Measurements from ENCODE around the gene EXT2.
A peak's percentile ranks its signal among the peaks of the same experiment; 100 is the strongest.

Gene EXT2

DNA sequence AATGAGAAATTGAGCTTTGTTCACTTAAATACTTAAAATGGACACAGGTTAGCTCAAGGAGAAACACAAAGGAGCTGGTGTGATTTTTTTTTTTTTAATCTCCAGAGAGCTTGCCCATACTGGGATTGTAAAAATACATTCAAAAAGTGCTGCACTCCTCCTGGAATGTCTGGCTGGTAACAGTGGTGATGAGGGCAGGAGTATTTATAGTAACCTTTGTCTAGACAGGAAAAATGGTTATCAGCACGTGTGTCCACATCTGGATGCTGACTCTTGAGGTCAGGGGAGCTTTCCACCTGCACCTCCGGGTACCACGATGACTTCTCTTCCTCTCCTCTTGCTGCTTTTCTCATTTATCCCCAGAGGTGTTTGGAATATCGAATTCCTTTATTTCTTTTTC lies 30.1 kb downstream of the EXT2 start:
- Histone ChIP-seq H3K9ac (ENCODE audit: low read length in 5 of 5) (no peak overlapping the region), H3K9me3 (ENCODE audit: control insufficient read depth in 5 of 5, low read length in 5 of 5) (no peaks in the 10 kb centered on the region), H3K4me3 (ENCODE audit: low read depth in 1 of 5, low read length in 5 of 5) (no peak overlapping the region), H3K4me1 (ENCODE audit: control insufficient read depth in 5 of 5, insufficient read depth in 5 of 5, low read length in 5 of 5) (no peaks in the 10 kb centered on the region), H3K36me3 (ENCODE audit: control insufficient read depth in 5 of 5, insufficient read depth in 5 of 5, low read length in 5 of 5) (peaks cover 37 to 70% (median 63%) of the 10 kb centered on the region in 5 donors), H3K27ac (ENCODE audit: low read depth, low read length) (no peak overlapping the region), H3K27me3 (ENCODE audit: control insufficient read depth in 5 of 5, insufficient read depth in 4 of 5, low read length in 5 of 5) (no peaks in the 10 kb centered on the region)

DNA sequence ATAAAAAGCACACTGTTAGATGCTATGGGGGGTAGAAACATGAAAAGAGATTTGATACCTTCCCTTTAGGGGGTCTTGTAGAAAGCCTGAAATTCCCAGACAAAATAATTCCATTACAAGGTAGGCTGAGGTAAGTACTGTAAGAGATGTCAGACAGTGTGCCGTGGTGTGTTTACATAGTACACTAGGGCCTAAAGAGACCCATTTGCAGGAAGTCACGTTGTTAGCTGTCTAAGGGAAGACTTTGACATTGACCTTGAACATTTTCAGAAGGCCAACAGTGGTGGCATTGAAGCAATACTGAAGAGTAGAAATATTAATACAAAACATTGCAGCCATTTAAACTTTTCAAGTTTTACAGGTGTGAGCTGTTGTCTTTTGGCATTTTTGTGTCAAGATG lies 30.8 kb downstream of the EXT2 start:
- peaks cover 41 to 78% (median 67%) of the 10 kb centered on the region in 5 donors for H3K36me3 ChIP-seq (ENCODE audit: control insufficient read depth in 5 of 5, insufficient read depth in 5 of 5, low read length in 5 of 5)
- no peaks in the 10 kb centered on the region for H3K4me1 ChIP-seq (ENCODE audit: control insufficient read depth in 5 of 5, insufficient read depth in 5 of 5, low read length in 5 of 5)
- no peak overlapping the region for H3K9ac ChIP-seq (ENCODE audit: low read length in 5 of 5)
- H3K9me3 ChIP-seq (ENCODE audit: control insufficient read depth in 5 of 5, low read length in 5 of 5), result no peaks in the 10 kb centered on the region
- H3K4me3 ChIP-seq (ENCODE audit: low read depth in 1 of 5, low read length in 5 of 5), result no peak overlapping the region
- H3K27me3 ChIP-seq (ENCODE audit: control insufficient read depth in 5 of 5, insufficient read depth in 4 of 5, low read length in 5 of 5), result no peaks in the 10 kb centered on the region
- H3K27ac ChIP-seq (ENCODE audit: low read depth, low read length), result no peak overlapping the region

DNA sequence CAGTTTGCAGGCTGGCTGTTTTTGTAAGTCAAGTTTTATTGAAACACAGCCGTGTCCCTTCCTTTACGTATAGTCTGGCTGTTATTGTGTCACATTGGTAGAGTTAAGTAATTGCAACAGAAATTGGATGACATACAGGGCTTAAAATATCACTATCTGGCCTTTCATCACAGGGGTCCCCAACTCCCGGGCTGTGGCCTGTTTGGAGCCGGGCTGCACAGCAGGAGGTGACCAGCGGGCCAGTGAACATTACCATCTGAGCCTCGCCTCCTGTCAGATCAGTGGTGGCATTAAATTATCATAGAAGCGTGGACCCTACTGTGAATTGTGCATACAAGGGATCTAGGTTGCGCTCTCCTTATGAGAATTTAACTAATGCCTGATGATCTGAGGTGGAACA lies 31.7 kb downstream of the EXT2 start:
- Histone ChIP-seq H3K4me3 (ENCODE audit: low read depth in 1 of 5, low read length in 5 of 5) (no peak overlapping the region), H3K9me3 (ENCODE audit: control insufficient read depth in 5 of 5, low read length in 5 of 5) (no peaks in the 10 kb centered on the region), H3K9ac (ENCODE audit: low read length in 5 of 5) (no peak overlapping the region), H3K36me3 (ENCODE audit: control insufficient read depth in 5 of 5, insufficient read depth in 5 of 5, low read length in 5 of 5) (peaks cover 41 to 75% (median 69%) of the 10 kb centered on the region in 5 donors), H3K27me3 (ENCODE audit: control insufficient read depth in 5 of 5, insufficient read depth in 4 of 5, low read length in 5 of 5) (no peaks in the 10 kb centered on the region), H3K27ac (ENCODE audit: low read depth, low read length) (no peak overlapping the region), H3K4me1 (ENCODE audit: control insufficient read depth in 5 of 5, insufficient read depth in 5 of 5, low read length in 5 of 5) (peaks cover 0 to 1% (median 0%) of the 10 kb centered on the region in 5 donors)

GRCh38 chr11:44128729-44129128 lies 33.3 kb downstream of the EXT2 start:
- Histone ChIP-seq H3K4me1 (ENCODE audit: control insufficient read depth in 5 of 5, insufficient read depth in 5 of 5, low read length in 5 of 5) (peaks cover 0 to 4% (median 0%) of the 10 kb centered on the region in 5 donors), H3K27ac (ENCODE audit: low read depth, low read length) (no peak overlapping the region), H3K9me3 (ENCODE audit: control insufficient read depth in 5 of 5, low read length in 5 of 5) (no peaks in the 10 kb centered on the region), H3K4me3 (ENCODE audit: low read depth in 1 of 5, low read length in 5 of 5) (no peak overlapping the region), H3K27me3 (ENCODE audit: control insufficient read depth in 5 of 5, insufficient read depth in 4 of 5, low read length in 5 of 5) (no peaks in the 10 kb centered on the region), H3K9ac (ENCODE audit: low read length in 5 of 5) (no peak overlapping the region), H3K36me3 (ENCODE audit: control insufficient read depth in 5 of 5, insufficient read depth in 5 of 5, low read length in 5 of 5) (peaks cover 41 to 82% (median 71%) of the 10 kb centered on the region in 5 donors)

- Histone ChIP-seq H3K27me3 (ENCODE audit: control insufficient read depth in 5 of 5, insufficient read depth in 4 of 5, low read length in 5 of 5) (no peaks in the 10 kb centered on the region), H3K9ac (ENCODE audit: low read length in 5 of 5) (no peak overlapping the region), H3K9me3 (ENCODE audit: control insufficient read depth in 5 of 5, low read length in 5 of 5) (no peaks in the 10 kb centered on the region), H3K27ac (ENCODE audit: low read depth, low read length) (no peak overlapping the region), H3K4me3 (ENCODE audit: low read depth in 1 of 5, low read length in 5 of 5) (no peak overlapping the region), H3K4me1 (ENCODE audit: control insufficient read depth in 5 of 5, insufficient read depth in 5 of 5, low read length in 5 of 5) (peaks cover 0 to 5% (median 0%) of the 10 kb centered on the region in 5 donors), H3K36me3 (ENCODE audit: control insufficient read depth in 5 of 5, insufficient read depth in 5 of 5, low read length in 5 of 5) (peaks cover 32 to 70% (median 58%) of the 10 kb centered on the region in 5 donors)
Observed at GRCh38 chr11:44130751-44131150, 35.3 kb downstream of the EXT2 start.

- Histone ChIP-seq H3K4me1 (ENCODE audit: control insufficient read depth in 5 of 5, insufficient read depth in 5 of 5, low read length in 5 of 5) (peaks cover 0 to 19% (median 14%) of the 10 kb centered on the region in 5 donors), H3K9ac (ENCODE audit: low read length in 5 of 5) (no peak overlapping the region), H3K36me3 (ENCODE audit: control insufficient read depth in 5 of 5, insufficient read depth in 5 of 5, low read length in 5 of 5) (peaks cover 14 to 43% (median 36%) of the 10 kb centered on the region in 5 donors), H3K27me3 (ENCODE audit: control insufficient read depth in 5 of 5, insufficient read depth in 4 of 5, low read length in 5 of 5) (no peaks in the 10 kb centered on the region), H3K9me3 (ENCODE audit: control insufficient read depth in 5 of 5, low read length in 5 of 5) (no peaks in the 10 kb centered on the region), H3K27ac (ENCODE audit: low read depth, low read length) (no peak overlapping the region), H3K4me3 (ENCODE audit: low read depth in 1 of 5, low read length in 5 of 5) (no peak overlapping the region)
Observed at GRCh38 chr11:44133335-44133946, 38.0 kb downstream of the EXT2 start.

GRCh38 chr11:44134625-44135024 lies 39.1 kb downstream of the EXT2 start:
- no peaks in the 10 kb centered on the region for H3K27me3 ChIP-seq (ENCODE audit: control insufficient read depth in 5 of 5, insufficient read depth in 4 of 5, low read length in 5 of 5)
- no peak overlapping the region for H3K27ac ChIP-seq (ENCODE audit: low read depth, low read length)
- no peak overlapping the region for H3K4me3 ChIP-seq (ENCODE audit: low read depth in 1 of 5, low read length in 5 of 5)
- H3K9me3 ChIP-seq (ENCODE audit: control insufficient read depth in 5 of 5, low read length in 5 of 5), result no peaks in the 10 kb centered on the region
- H3K9ac ChIP-seq (ENCODE audit: low read length in 5 of 5), result no peak overlapping the region
- peaks cover 12 to 32% (median 24%) of the 10 kb centered on the region in 5 donors for H3K36me3 ChIP-seq (ENCODE audit: control insufficient read depth in 5 of 5, insufficient read depth in 5 of 5, low read length in 5 of 5)
- H3K4me1 ChIP-seq (ENCODE audit: control insufficient read depth in 5 of 5, insufficient read depth in 5 of 5, low read length in 5 of 5), result peaks cover 1 to 29% (median 26%) of the 10 kb centered on the region in 5 donors

DNA sequence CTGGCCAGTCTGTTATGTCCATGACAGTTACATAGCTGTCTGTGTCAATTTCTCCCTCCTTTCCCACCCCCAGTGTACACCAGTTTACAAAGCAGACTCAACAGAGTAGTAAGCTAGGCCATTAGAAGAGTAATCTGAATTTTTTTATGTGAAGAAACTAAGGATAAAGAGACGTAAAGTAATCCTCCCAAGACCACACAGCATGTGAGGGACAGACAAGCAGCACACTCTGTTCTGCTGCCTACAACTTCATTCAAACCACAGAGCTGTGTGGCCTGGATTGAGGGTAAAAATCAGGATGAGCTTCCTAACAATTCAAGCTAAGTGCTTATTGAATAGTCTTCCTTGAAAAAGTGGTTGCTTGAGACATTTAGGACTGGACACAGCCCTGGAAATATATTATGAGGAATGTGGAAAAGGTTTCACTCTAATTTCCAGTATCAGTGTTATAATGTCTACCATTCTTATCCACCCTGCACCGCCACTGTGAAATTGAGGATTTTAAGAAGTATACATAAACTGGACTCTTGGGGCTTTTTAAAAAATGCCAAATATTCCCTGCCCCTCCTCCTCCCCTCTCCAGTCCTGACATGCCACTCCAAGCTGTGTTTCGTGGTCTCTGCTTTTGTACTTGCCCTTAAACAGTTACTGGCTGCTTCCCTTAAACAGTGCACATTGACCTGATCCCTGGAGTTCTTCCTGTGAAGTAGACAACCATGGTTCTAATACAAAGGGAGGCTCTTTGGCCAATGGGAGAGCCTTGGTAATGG lies 40.9 kb downstream of the EXT2 start:
- Histone ChIP-seq H3K9ac (ENCODE audit: low read length in 5 of 5) (no peak overlapping the region), H3K27me3 (ENCODE audit: control insufficient read depth in 5 of 5, insufficient read depth in 4 of 5, low read length in 5 of 5) (no peaks in the 10 kb centered on the region), H3K9me3 (ENCODE audit: control insufficient read depth in 5 of 5, low read length in 5 of 5) (no peaks in the 10 kb centered on the region), H3K27ac (ENCODE audit: low read depth, low read length) (no peak overlapping the region), H3K36me3 (ENCODE audit: control insufficient read depth in 5 of 5, insufficient read depth in 5 of 5, low read length in 5 of 5) (peaks cover 0 to 17% (median 8%) of the 10 kb centered on the region in 5 donors), H3K4me1 (ENCODE audit: control insufficient read depth in 5 of 5, insufficient read depth in 5 of 5, low read length in 5 of 5) (peaks cover 1 to 38% (median 35%) of the 10 kb centered on the region in 5 donors), H3K4me3 (ENCODE audit: low read depth in 1 of 5, low read length in 5 of 5) (no peak overlapping the region)

- Histone ChIP-seq H3K27me3 (ENCODE audit: control insufficient read depth in 5 of 5, insufficient read depth in 4 of 5, low read length in 5 of 5) (no peaks in the 10 kb centered on the region), H3K4me1 (ENCODE audit: control insufficient read depth in 5 of 5, insufficient read depth in 5 of 5, low read length in 5 of 5) (peaks cover 1 to 37% (median 35%) of the 10 kb centered on the region in 5 donors), H3K4me3 (ENCODE audit: low read depth in 1 of 5, low read length in 5 of 5) (no peak overlapping the region), H3K9ac (ENCODE audit: low read length in 5 of 5) (no peak overlapping the region), H3K36me3 (ENCODE audit: control insufficient read depth in 5 of 5, insufficient read depth in 5 of 5, low read length in 5 of 5) (peaks cover 0 to 15% (median 4%) of the 10 kb centered on the region in 5 donors), H3K9me3 (ENCODE audit: control insufficient read depth in 5 of 5, low read length in 5 of 5) (no peaks in the 10 kb centered on the region), H3K27ac (ENCODE audit: low read depth, low read length) (no peak overlapping the region)
Observed at GRCh38 chr11:44137057-44137456, 41.6 kb downstream of the EXT2 start.

GRCh38 chr11:44138286-44138685 lies 42.8 kb downstream of the EXT2 start:
- Histone ChIP-seq H3K4me1 (ENCODE audit: control insufficient read depth in 5 of 5, insufficient read depth in 5 of 5, low read length in 5 of 5) (peaks cover 1 to 36% (median 34%) of the 10 kb centered on the region in 5 donors), H3K4me3 (ENCODE audit: low read depth in 1 of 5, low read length in 5 of 5) (no peak overlapping the region), H3K9ac (ENCODE audit: low read length in 5 of 5) (no peak overlapping the region), H3K9me3 (ENCODE audit: control insufficient read depth in 5 of 5, low read length in 5 of 5) (no peaks in the 10 kb centered on the region), H3K36me3 (ENCODE audit: control insufficient read depth in 5 of 5, insufficient read depth in 5 of 5, low read length in 5 of 5) (peaks cover 0 to 8% (median 3%) of the 10 kb centered on the region in 5 donors), H3K27ac (ENCODE audit: low read depth, low read length) (peak overlapping the region; percentile 70), H3K27me3 (ENCODE audit: control insufficient read depth in 5 of 5, insufficient read depth in 4 of 5, low read length in 5 of 5) (no peaks in the 10 kb centered on the region)

Data from subcutaneous abdominal adipose tissue (tissue), 5 donors.